Measurements from ENCODE around the gene ATF6B.
A peak's percentile ranks its signal among the peaks of the same experiment; 100 is the strongest.

DNA sequence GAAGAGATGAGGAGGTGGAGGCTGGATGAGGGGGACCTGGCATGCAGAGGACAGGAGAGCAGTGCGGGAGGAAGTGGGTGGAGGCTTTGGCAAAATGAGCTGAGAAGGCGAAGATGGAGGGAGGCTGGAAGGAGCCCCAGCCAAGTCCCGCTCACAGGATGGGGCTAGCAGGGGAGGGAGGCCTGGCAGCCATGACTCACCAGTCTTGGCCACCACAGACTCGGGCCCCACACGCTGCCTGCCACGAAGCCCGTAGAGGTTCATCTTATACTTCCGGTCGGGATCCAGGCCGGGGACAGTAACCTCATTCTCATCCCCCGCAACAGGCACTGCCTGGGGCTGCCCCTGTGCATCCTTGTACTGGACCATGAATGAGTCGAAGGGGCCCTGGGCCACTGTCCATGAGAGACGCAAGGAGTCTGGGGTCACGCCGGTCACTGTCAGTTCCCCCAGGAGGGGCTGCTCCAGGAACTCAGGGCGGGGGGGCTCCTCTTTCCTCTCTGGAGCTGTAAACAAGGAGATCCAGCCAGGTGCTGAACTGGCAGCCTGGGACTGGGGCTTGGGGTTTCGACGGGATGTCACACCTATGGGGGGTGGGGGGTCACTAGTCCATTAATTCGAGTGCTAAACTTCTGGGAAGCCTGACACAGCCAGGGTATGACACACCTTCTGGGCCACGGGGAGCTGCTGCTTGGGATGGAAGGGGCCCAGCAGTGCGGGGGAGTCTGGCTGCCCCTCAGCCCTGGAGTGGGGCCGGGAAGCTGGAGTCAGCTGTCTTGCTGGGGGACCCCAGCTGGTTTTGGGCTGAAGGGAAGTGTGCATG lies 46.7 kb downstream of the ATF6B start:
- TF ChIP-seq POLR2AphosphoS5 (IDR thresholded peaks at IDR 0.05) (peak in 1 of 3 donors; percentile 25), POLR2A (IDR thresholded peaks at IDR 0.05) (no peak)
- TF ChIP-seq, protein P1, sequence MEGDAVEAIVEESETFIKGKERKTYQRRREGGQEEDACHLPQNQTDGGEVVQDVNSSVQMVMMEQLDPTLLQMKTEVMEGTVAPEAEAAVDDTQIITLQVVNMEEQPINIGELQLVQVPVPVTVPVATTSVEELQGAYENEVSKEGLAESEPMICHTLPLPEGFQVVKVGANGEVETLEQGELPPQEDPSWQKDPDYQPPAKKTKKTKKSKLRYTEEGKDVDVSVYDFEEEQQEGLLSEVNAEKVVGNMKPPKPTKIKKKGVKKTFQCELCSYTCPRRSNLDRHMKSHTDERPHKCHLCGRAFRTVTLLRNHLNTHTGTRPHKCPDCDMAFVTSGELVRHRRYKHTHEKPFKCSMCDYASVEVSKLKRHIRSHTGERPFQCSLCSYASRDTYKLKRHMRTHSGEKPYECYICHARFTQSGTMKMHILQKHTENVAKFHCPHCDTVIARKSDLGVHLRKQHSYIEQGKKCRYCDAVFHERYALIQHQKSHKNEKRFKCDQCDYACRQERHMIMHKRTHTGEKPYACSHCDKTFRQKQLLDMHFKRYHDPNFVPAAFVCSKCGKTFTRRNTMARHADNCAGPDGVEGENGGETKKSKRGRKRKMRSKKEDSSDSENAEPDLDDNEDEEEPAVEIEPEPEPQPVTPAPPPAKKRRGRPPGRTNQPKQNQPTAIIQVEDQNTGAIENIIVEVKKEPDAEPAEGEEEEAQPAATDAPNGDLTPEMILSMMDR (IDR thresholded peaks at IDR 0.05), result no peak

All from stomach (tissue), 4 donors.